GM19043 (cell line): ENCODE data around the gene TMPRSS3.
A peak's percentile ranks its signal among the peaks of the same experiment; 100 is the strongest.

Experiments
- ATAC-seq: cut with Tn5 transposase; IDR thresholded peaks from one replicate; pipeline ENCODE4 v1.9.1; 2021; ENCODE audit warnings: low read depth; ENCODE audit not compliant: unreplicated experiment

TMPRSS3 gene

GRCh38 chr21:42429021-42429420 is 33.2 kb upstream of the TMPRSS3 start:
- no peak for ATAC-seq

DNA sequence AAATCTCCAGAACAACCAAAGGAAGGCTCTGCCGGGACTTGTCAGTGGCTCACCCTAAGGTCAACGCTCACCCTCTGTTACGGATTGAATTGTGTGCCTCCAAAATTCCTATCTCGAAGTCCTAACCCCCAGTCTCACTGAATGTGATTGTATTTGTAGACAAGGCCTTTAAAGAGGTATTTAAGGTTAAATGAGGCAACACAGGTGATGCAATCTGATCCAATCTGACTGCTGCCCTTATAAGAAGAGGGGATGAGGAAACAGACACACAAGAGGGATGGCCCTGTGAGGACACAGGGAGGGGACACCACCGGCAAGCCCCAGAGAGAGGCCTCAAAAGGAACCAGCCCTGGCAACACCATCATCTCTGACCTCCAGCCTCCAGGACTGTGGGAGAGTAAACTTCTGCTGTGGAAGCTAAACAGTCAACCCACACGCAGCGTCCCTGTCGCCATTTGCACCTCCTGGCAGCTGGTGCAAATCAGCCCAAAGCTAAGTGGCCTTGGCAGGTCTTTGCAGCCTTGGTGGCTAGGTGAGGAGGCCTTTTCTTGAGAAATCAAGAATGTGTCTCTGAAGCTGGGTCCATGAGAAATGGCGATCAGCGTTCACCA is 32.1 kb upstream of the TMPRSS3 start:
- ATAC-seq = no peak

DNA sequence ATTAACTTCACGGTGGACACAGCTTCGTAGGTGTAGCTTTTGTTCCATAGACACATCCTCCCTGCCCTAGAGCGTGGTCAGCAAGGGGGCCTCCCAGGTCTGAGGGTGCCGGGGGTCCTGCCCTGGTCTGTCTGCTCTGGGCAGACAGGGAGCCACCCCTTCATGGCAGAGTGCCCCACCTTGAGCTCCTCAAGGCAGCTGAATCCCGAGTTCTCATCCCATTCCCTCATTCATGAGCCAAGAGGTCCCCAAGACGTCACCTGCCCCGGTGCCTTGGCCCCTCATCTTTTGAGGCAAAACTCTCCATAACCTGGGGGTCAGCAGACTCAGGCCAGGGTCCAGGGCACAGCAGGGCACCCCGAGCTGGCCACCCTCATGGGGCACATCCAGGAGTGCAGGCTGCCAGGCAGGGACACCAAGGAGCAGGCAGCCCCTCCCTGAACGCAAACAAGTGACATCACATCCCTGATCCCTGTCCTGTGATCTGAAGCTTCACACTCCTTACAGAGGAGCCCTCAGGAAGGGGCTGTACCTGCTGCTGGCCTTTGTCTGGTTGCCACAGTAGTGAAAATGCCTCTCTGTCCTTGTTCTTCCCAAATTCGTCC is 31.1 kb upstream of the TMPRSS3 start:
- ATAC-seq = no peak

DNA sequence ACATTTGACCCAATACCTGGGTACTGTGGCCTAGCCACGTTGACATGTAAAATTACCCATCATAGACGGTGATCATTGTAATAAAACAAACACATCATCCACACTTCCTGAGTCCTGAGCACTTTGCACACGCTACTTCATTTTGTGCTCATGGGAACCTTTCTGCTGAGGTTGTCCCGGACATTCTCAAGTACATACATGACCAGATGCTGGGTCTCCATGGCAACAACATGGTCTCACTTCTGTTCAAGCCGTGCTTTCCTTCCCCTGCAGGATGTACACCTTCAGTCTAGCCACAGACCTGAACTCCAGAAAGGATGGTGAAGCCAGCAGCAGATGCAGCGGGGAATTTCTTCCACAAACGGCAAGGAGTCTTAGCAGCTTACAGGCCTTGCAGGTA is 30.6 kb upstream of the TMPRSS3 start:
- no peak for ATAC-seq

DNA sequence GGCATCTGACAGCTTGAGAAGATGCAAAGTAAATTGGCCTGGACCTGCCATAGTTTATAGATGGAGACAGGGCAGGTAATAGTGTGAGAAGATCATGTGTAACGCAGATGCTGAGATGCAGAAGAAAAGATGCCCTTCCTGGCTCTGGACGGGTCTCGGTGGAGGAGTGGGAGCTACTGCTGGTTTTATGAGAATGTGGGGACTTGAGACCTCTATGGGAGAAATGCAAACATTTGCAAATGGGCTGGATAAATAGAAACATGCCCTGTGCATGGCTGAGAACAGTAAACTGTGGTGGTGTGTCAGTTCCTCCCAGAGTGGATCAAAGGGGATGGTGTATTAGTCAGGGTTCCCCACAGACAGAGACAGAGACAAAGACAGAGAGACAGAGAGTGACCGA is 29.7 kb upstream of the TMPRSS3 start:
- no peak for ATAC-seq

DNA sequence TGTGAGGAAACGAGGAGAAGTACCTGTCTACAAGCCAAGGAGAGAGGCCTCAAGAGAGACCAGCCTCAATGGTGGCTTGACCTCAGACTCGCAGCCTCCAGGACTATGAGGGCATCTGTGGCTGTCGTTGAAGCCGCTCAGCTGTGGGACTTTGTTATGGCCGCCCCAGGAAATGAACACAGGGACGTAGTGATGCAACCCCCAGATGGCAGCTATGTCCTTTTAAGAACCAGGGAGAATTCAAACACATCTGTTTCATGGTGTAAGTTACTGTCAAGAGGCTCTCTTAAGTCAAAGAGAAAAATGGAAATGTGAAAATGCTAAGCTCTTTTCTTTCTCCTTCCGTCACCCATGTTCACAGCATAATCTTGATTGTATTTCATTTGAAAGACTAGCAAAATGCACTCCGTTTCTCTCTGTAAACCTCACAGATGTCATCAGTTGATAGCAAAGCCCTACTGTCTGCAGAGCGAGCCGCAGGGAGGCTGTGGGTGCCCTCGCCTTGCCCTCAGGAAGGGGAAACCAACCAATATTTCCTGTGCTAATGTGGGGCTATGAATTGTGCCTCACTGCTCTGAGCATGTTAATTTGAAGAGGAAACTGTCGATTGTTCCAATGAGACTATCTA is 29.2 kb upstream of the TMPRSS3 start:
- no peak for ATAC-seq

DNA sequence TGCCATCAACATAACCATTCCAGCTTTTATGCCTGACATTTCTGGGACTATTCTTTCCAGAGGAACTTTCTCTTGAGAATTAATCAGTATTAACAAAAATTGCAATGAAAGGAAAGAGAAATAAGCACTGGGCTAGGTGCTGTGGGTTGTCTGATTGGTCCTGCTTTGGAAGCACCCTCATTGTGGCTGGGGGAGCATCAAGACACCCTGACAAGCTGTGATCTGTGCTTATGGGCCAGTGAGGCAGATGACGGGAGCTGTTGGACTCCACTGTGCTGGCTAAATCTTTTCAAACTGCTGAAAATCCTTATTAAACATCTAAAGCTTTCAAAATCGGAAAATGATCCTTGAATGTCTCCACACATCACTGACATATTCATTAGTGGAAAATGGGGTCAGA is 27.8 kb upstream of the TMPRSS3 start:
- no peak for ATAC-seq

DNA sequence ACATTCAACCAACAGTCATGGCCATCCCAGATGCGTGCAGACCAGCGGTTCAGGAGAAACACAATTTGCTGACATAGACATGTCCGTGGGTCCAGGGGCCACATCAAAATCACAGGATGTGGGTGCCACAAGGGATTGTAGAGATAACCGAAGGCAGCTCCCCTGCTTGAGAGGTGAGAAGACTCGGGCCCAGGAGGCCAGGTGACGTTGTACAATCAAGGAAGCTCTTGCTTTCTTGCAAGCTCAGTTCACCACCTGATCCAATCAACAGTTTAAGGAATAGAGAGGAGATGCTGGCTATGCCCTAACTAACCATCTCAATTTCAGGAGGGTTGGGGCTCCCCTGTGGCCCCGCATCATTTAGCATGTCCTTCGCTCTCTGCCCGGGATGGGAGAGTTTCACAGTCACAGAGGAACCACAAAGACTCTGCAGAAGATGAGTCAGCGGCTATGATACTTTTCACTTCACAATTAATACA is 27.4 kb upstream of the TMPRSS3 start:
- ATAC-seq = peak; percentile 53

DNA sequence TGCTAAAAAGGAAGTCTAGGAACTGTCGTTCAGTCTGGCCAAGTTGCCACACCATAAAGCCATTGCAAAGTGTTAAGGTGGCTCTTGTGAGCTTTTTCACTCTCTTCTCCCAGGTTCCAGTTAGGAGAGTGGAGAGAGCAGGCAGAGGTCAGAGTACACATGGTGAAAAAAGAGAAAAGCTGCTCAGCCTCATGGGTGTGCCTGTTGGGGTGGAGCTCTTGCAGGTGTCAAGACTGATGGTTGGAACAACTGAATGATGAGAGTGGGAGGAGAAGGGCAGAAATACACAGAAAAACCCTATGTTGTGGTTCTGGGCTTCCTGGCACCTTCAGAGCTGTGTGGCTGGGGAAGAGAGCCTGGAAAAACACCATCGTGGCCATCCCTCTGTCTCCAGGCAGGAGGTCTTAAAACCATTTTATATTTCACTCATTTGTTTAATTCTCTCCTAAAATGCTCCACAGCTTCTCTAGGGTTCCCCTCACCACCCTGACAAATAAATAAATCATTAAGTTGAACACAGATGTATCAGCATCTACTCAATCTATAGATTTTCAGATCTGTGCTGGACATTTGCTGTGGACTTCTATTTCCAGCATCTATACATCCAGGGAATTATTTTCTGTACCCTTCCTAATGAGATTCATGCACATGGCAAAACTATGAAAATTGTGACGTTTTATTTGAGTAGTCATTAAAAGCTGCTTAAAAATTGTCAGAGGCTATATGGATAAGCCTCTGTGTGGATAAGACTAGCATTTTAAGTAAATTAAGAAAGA is 25.4 kb upstream of the TMPRSS3 start:
- ATAC-seq = no peak

- ATAC-seq = no peak
Observed at GRCh38 chr21:42419845-42420244, 24.0 kb upstream of the TMPRSS3 start.

- ATAC-seq = no peak
Observed at GRCh38 chr21:42418886-42419285, 23.0 kb upstream of the TMPRSS3 start.

- ATAC-seq = no peak
Observed at GRCh38 chr21:42417533-42417932, 21.7 kb upstream of the TMPRSS3 start.

- no peak for ATAC-seq
Observed at GRCh38 chr21:42414928-42415769, 19.3 kb upstream of the TMPRSS3 start.

DNA sequence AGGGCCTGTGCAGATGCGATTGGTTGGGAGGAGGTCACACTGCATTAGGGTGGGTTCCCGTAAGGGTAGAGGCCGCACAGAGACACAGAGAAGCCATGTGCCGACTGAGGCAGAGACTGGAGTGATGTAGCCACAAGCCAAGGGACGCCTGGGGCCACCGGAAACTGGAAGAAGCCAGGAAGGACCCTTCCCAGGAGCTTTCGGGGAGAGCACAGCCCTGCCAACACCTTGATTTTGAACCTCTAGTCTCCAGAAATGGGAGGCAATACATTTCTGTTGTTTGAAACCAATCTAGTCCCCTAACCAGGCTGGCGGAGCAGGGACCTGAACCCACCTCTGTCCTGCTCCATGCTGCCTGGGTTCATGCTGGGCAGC is 18.7 kb upstream of the TMPRSS3 start:
- ATAC-seq = no peak

GRCh38 chr21:42414066-42414465 is 18.2 kb upstream of the TMPRSS3 start:
- ATAC-seq = no peak

DNA sequence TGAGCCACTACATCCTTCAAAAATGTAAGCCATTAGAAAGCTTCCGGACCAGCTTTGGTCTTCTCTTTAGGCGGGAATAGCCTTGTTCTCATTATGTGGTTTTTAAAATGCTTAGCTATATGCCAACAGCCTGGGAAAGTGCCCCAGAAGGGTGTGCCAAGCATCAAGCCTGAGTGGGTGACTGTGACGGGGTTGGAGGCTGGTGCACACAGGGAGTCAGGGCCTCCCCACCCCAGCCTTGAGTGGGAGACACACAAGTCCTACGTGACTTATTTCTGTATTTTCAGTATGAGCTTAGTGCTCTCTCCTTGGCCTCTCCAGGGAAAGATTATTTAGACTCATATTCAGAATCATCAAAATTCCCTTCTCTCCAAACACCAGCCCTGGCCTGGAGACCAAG is 17.6 kb upstream of the TMPRSS3 start:
- ATAC-seq = no peak

- no peak for ATAC-seq
Observed at GRCh38 chr21:42413093-42413492, 17.2 kb upstream of the TMPRSS3 start.

DNA sequence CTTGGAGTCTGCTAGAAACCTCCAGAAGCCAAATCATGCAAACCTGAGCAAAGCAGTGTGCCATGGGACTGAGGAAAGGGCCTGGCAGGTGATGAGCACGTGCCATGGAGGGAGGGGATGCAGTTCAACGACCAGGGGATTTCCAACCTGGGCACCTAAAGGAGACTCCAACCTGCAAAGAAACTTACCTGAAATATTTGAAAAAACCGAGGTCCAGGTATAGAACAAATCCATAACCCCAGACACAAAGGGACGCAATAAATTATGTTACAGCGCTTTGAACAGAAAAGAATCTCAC is 16.7 kb upstream of the TMPRSS3 start:
- ATAC-seq = no peak

DNA sequence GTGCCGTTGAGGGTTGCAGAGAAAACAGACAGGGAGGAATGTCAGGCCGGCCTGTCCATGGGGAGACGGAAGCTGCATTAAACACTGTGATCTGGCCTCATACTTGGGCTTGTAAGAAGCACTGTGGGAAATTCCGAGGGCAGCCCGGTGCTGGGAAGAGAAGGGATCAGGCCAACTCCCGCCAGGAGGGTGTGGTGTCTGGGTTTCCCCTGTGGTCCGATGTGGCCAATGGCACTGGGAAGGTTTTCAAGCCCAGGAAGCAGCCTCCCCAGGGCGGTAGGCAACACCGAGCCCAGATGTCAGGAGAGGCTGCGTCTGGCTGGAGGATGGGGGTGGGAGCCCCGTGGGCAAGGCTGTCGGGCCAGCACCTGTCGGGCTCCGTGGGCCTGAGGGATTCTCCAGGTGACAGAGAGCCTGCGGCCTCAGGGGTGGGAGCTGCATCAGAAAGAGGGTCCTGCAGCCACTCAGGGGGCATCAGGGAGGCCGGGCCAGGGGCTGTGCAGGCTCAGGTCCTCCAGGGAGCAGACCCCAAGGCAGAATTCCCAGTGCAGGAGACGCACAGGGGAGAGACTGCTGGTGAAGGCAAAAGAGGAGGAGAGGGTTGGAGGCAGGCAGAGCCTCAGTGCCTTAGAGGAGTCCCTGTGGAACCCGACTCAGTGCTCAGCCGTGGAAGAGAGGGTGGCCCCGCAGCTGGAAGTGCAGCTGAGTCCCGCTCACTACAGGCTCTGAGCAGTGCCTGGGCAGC is 16.2 kb upstream of the TMPRSS3 start:
- ATAC-seq = no peak

DNA sequence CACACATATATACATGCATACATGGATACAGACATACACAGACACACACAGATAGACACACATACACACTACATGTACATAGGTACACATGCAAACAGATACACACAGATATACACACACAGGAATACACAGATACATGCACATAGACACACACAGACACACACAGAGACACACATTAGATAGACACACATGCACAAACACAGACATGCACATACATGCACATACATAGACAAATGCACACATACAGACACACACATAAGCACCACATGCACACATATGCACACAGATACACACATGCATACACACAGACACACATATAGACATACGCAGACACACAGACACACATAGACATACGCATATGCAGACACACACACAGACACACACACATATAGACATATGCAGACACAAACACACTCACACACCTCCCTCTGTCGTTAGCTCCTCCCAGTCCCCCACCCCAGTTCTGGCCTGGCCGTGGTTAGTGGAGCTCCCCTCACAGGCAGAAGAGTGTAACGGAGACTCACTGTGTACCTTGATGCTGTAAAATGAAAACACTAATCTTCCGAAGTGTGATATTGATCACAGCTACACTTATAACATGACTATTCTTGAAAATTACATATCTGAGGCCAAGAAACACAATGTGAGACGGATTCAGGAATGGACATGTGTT is 15.5 kb upstream of the TMPRSS3 start:
- no peak for ATAC-seq
